GM19328 (cell line): ENCODE results near the gene EEF2.

Experiments
- ATAC-seq: cut with Tn5 transposase; IDR thresholded peaks from one replicate; pipeline ENCODE4 v1.9.1; 2021; ENCODE audit warnings: mild to moderate bottlenecking, moderate library complexity; ENCODE audit not compliant: unreplicated experiment

Gene EEF2

DNA sequence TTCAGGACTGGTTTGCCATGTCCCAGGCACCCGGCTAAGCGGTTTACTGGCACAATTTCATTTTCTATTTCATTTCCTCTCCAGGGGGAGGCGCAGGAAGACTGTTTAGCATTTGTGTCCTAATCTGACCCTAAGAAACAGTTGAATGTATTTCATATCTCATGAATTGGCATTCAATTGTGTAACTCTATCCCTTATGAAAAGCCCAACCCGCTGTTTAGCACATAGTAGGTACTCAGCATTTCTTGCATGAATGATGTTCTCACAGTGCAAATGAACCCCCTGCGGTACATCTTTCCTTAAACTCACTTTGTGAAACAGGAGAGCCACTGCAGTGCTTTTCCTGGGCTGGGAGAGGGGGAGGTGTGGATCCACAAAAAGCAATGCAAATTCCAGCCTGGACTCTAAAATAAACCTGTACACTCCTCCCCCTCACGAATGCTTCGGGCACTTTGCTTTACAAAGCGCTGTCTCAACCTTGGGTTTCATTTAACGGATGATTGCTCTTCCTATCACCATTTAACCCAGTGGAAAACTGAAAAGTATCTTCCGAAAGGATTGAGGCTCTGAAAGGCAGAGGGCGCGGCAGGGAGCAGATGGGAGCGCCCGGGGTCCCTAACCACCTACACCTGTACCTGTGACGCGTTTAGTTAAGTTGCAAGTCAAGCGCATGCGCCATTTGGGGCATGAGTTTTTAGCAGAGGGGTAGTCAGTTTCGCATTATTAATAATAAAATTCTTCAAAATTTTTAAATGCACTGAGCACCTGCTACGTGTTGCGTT, 1.2 kb upstream of the EEF2 start:
- no peak for ATAC-seq

DNA sequence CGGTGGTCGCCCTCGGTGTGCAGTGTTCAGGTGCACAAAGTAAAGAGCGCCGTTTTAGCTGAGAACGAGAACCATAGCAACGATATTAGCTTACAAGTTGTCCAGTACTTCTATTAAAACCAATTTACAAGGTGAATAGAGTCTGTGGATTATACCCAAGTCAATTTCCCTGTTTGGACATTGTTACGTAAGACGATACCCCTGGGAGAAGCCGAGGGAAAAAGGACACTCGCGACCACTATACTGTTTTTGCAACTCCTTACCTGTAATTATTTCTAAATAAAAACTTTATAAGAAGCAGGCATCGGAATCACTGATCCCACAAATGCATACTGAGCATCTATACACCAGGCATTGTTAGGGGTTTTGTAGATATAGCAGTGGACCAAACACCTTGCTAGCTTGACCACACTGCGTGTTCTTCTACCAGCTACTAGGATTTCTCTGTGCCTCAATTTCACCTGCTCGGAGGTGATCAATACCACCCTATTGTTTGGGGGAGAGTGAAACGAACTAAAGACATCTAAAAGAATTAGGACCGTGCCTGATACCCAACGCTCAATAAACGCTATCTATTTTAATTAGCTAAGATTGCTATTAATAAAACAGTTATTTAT, 488 bp upstream of the EEF2 start:
- no peak for ATAC-seq

DNA sequence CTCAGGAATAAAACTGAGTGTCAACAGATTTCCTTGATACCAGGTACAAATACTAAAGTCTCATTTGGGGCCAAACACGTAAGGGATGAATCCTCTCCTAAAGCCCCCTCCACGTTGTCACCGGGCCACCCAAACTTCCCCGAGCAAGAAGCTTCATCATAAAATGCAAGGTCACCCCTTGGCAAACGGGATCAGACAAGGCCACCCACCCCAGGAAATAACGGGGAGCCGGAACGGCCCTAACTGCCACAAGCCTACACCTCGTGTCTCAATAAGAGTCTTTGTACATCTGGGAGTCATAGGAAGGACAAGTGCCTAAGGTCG, 717 bp downstream of the EEF2 start:
- no peak for ATAC-seq

DNA sequence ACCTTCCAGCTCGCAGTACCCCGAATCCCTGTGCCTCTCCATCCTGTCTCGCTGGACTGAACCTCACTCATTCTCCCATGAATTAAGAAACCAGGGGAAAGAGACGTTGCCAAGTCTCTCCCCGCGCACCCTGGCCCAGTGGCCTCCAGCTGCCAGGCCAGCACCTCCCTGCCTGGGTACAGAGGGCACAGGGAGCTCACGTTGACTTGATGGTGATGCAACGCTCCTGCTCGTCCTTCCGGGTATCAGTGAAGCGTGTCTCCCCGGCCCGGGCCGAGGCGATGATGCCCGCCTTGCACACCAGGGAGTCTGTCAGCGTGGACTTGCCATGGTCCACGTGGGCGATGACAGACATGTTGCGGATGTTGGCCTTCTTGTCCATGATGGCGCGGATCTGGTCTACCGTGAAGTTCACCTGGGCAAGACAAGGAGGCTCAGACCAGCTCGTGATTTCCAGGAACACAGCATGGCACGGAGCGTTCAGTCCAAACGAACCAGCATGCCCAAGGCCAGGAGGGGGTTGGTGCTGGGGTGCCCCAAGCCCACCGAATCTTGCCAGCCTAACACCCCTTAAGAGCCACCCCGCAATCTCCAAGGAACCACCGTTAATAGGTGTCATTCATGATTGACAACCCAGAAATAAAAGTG, 1.2 kb downstream of the EEF2 start:
- no peak for ATAC-seq

DNA sequence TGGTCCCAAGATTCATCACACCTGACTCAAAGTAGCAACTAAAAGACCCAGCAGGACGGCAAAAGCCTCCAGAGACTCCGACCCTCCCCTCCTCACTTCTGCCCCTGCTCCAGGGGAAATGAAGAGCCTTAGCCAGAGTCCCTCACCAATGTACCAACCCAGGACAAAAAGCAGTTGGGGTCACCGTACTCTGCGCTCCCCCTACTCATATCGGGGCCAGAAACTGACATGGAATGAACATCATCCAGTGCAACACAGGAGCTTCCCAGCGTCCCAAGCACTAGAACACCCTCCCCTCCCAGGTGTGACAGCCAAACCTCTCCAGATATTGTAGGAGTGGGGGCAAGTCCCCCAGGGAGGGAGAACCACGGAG, 1.7 kb downstream of the EEF2 start:
- no peak for ATAC-seq

DNA sequence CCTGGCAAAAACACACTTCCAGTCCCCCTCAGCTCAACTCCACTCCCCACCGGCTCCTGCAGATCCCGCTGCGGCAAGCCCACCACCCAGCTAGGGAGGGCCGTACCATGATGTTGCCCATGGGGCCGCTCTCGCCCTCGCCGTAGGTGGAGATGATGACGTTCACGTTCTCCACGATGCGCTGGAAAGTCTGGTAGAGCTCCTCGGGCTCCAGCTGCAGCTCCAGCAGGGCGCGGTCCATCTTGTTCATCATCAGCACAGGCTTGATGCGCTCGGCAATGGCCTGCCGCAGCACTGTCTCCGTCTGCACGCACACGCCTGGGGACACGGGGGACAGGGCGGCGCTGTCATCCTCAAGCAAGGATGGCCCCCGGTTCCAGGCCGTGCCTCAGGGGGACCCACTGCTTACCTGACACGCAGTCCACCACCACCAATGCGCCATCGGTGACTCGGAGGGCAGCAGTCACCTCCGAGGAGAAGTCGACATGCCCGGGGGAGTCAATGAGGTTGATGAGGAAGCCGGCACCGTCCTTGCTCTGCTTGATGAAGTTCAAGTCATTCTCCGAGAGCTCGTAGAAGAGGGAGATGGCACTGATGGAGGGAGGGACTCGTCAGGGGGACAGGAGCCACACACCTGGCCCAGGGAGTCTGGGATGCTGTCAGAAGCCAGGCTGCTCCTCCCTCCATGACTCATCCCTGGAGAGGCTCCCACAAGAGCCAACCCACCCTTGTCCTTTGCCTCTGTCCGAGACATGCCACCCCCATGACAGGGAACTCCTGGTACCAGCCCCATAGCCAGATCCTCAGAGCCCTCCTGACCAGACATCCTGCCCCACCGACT, 2.3 kb downstream of the EEF2 start:
- no peak for ATAC-seq

DNA sequence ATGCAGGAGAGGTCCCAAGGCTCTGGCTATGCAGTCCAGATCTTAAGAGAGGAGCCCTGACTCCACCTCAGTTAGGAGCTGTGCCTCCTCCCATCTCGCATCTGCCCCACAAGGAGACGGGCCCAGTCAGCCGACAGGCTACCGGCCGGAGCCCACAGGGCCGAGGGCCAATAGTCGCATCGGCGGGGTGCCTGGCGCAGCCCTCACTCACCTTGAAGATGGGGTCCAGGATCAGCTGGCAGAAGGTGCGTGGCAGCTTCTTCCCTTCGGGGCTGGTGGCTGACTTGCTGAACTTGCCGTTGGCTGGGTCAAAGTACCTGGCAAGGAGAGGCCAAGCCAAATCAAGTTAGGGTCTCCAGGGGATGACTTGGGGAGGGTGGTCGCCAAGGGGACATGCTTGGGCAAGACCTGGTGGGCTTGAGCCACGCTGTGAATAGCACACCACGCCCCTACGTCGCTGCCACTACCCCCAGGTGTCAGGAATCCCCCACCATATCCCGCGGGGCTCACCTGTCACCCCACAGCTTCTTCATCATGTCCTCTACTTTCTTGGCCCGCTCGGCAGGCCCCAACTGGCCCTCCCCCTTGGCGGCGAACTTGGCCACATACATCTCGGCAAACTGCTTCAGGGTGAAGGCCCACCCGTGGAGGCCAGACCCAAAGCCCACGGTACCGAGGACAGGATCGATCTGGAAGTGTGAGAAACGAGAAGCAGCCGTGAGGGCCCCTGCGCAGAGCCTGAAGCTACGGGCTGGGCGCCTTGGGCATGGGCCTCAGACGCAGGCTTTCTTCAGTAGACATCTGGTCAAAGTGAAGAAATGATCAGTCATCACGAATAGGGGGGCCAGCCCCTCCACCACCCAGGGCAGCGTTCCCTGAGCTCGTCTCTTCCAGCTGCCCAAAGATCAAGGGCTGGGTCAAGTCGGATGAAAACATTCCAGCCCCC, 3.3 kb downstream of the EEF2 start:
- ATAC-seq, result no peak

DNA sequence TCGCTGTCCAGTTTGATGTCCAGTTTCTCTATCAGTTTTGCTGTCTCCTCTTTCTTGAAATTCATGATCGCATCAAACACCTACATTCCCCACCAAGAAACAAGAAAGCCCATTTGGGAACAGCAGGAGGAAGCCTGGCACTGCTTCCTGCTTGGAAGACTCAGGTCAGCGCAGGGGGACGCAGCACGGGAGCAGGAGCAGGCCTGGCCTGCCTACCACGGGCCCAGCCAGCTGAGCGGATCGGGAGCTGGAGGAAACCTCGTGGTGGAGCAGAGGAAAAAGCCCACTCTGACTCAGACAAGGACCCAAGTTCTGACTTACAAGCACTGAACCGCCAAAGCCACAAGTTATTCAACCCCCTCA, 3.9 kb downstream of the EEF2 start:
- no peak for ATAC-seq

DNA sequence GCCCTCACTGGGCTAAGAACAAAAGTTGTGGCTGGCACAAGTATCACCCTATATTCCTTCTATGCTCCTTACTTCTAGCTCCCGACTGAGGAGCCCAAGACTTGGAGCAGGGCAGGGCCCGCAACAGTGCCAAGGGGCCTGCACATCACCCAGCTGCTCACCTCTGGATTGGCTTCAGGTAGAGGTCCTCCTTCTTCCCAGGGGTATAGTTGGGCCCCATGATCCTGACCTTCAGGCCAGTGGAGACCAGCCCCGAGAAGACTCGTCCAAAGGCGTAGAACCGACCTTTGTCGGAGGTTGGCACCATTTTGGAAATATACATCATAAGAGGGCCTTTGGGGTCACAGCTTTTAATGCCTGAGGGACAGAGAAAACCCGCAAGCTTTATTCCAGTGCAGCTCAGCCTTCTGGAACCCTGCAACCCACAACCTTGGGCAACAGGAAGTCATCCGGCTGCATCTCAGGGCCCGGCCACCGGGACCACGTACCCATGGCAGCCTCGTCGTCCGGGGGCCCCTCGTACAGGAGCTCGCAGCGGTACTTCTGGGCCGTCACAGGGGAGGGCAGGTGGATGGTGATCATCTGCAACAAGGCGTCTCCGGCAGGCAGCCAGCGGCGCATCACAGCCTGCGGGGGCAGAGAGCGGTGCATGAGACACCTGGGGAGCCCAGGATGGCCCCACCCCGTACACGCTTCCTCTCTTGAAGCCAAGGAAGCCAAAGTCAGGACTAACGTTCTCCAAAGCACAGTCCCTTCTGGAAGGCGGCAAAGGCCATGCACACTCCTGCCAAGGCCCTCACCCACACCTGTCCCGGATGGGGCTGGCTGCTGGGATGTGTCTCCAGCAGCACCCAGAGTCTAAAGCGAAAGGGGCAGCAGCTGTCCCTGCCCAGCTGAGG, 4.7 kb downstream of the EEF2 start:
- ATAC-seq, result no peak

DNA sequence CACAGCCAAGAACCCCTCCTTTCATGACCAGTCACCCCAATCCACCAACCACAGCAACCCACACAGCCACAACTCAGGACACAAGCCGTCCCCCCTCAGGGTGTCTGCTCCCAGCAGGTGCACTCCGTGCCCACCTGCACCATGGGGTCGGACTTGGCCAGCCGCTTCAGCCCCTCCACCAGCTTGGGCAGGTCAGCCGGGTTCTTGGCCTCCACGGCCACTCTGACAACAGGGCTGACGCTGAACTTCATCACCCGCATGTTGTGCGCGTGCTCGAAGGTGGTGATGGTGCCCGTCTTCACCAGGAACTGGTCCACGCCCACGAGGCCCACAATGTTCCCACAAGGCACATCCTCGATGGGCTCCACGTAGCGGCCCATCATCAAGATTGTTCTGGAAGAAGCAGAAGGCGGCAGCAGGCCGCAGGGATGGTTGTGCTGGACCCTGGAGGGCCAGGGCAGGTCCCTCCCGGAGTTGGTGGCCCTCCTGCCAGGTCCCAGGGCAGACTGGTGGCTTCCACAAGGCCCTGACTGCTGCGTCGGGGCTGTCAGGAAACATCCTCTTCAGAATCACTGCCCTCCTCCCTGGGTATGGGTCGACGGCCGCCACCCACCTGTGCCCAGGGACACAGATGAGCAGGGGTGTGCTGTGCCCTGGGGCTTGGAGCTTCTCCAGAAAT, 5.5 kb downstream of the EEF2 start:
- no peak for ATAC-seq

DNA sequence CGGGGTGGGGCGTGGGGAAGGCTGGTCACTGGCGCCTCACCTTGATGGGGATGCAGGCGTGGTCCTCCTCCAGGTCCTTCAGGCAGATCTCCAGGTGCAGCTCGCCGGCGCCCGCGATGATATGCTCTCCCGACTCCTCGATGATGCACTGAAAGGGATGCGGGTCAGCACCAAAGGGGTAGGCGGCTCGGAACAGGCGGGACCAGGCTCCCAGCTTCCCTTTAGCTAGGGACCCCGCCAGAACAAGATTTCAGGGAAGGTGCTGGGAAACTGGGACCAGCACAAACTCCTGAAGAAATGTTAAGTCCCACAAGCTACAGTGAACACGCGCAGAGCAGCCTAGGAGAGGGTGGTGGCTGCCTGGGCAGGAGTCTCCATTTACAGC, 6.0 kb downstream of the EEF2 start:
- ATAC-seq, result no peak

DNA sequence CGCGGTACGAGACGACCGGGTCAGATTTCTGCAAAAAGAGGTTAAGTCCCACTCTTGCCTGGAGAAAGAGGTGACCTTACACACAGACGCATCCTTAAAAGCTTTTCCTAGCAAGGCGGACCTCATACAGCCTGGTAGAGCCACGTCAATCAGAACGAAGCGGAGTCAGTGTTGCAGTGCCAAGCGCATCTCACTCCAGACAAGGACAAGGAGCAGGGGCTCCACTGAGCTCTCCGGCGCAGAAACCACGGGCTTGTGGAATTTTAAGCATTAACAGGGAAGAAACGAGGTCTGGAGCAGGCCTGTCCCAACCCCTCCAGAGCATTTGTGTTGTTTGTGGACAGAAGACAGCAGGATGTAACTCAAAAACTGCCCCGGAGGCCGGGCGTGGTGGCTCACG, 7.1 kb downstream of the EEF2 start:
- no peak for ATAC-seq

DNA sequence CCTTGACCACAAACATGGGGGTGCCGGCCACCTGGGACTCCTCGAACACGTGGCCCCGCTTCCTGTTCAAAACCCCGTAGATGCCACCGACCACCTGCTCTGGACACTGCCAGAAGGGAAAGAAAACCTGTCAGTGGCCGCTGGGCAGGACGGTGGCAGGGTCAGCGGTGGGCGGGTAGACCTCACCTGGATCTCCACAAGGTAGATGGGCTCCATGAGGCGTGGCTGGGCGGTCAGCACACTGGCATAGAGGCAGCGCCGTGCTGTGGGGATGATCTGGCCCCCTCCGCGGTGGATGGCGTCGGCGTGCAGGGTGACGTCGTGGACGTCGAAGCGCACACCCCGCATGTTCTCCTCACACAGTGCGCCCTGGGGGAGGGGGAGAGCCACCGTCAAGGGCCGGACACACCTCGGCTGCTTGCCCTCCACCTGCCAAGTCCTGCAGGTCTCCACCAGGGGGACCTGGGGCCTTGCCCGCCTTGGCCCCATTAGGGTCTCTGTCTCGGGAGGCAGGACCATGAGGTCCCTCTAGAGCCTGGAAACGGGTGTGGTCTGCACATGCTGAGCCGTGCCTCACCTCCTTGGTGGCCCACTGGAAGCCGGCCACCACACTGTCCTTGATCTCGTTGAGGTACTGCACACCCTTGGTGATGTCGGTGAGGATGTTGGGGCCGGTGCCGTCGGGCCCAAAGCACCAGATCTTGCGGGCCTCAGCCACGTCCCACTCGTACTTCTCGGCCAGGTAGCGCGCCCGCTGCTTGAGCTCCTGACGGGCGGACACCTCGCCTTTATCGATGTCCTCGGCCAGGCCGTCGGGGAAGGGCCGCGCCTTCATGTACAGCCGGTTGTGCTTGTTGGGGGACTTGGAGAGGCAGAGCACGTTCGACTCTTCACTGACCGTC, 7.8 kb downstream of the EEF2 start:
- no peak for ATAC-seq

DNA sequence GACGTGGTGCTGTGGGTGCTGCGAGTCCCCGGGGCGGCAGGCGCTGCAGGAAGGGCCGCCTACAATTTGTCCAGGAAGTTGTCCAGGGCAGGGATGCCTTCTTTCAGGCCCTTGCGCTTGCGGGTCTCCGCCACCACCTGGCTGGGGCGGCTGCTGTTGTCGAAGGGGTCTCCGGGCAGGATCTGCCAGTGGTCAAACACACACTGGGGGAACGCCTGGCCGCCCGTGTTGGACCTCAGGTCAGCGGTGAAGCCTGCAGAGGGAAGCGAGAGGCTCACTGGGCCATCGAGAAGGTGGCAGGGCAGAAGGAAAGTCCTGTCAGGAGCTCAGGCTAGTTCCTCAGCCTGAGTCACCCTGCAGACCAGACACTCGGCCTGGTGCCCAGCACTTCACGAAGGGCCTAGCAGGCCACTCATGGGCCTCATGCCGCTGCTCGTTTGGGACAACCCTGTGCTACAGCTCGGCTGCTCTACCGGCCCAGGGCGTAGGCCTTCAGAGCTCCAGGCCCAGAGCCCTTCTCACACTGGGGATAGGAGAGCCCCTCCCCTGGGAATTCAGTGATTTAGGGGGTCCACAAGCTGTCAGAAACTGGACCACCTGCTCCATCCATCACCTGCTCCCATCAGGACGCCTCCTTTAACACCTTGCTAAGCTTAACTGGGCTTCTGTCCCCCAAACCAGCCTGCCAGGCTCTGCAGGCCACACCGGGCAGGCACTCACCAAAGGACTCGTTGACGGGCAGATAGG, 8.6 kb downstream of the EEF2 start:
- no peak for ATAC-seq

DNA sequence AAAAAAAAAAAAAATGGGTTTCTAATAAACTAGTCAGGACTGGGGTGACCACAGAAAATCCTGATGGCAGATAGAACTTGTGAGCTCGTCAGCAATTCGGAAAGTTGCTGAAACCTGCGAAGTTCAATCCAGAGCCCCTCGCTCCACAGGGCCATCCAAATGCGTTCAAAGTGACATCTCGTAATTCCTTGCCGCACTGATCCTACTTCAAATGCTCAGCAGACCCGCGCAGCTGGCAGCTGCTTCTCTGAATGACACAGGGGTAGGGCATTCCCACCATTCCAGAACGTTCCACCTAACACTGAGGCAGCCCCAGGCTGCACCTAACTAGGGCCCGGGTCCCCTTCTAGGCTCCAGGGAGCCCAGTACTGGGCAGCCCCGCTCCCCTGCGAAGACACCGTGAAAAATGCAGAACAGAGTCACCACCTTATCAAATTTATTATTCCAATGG, 9.6 kb downstream of the EEF2 start:
- ATAC-seq, result no peak

DNA sequence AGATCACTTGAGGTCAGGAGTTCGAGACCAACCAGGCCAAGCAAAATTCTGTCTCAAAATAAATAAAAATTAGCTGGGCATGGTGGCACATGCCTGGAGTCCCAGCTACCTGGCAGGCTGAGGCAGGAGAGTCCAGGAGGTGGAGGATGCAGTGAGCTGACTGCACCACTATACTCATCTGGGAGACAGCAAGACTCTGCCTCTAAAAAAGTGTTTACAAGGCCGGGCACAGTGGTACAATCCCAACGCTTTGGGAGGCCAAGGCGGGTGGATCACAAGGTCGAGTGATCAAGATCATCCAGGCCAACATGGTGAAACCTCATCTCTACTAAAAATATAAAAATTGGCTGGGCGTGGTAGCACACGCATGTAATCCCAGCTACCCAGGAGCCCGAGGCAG, 10.1 kb downstream of the EEF2 start:
- ATAC-seq, result no peak
